LNCAP (cell line): ENCODE data around the gene MGAT4C.

Source experiments
- TF ChIP-seq, protein P1 (sequence below): fragments of 450-650 bp; IDR thresholded peaks from 2 replicates; pipeline ENCODE4 v1.5.1; 2017; ENCODE audit warnings: mild to moderate bottlenecking

Gene MGAT4C

DNA sequence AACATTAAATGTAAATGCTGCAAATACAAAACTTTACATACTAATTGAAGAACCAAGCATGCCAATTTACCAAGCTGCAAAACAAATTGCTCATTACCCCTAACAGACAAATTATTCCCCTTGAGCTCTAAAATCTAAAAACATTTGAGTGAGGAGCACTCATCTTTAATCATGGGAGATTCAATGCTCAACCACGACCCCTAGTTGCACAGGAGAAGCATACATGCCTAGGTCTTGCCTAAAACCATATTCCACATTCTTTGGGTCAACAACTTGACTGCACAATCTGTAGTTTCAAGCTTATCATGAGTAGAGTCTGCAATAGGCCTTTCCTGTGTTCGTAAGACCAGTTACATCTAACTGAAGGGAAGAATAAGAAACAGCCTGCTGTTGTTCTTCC lies 69.7 kb downstream of the MGAT4C start:
- TF ChIP-seq, protein P1, sequence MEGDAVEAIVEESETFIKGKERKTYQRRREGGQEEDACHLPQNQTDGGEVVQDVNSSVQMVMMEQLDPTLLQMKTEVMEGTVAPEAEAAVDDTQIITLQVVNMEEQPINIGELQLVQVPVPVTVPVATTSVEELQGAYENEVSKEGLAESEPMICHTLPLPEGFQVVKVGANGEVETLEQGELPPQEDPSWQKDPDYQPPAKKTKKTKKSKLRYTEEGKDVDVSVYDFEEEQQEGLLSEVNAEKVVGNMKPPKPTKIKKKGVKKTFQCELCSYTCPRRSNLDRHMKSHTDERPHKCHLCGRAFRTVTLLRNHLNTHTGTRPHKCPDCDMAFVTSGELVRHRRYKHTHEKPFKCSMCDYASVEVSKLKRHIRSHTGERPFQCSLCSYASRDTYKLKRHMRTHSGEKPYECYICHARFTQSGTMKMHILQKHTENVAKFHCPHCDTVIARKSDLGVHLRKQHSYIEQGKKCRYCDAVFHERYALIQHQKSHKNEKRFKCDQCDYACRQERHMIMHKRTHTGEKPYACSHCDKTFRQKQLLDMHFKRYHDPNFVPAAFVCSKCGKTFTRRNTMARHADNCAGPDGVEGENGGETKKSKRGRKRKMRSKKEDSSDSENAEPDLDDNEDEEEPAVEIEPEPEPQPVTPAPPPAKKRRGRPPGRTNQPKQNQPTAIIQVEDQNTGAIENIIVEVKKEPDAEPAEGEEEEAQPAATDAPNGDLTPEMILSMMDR: no peak

DNA sequence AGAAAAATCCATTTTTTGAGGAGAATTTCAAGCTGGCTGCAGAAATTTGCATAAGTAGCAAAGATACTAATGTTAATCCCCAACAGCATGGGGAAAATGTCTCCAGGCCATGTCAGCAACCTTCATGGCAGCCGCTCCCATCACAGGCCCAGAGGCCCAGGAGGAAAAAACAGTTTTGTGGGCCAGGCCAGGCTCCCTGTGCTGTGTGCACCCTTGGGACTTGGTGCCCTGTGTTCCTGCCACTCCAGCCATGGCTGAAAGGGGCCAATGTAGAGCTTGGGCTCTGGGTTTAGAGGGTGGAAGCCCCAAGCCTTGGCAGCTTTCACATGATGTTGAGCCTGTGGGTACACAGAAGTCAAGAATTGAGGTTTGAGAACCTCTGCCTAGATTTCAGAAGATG lies 76.3 kb downstream of the MGAT4C start:
- TF ChIP-seq, protein P1: no peak

DNA sequence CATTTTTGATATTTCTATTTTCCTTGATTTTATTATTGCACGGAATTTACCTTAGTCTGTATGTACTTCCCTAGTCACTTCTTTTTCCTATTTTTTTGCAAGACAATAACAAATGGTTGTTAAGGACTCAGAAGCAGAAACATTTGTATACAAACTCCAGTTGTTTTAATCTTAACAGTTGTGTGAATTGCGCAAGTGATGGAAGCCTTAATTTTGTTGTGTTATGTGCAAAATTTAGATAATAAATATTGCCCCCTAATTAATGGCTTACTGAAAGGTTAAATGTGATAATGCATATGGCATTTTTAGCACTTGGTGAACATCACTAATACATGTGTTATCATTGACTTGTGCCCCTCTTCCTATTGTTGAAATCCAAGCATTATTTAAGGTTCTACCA lies 82.0 kb downstream of the MGAT4C start:
- TF ChIP-seq, protein P1: no peak

DNA sequence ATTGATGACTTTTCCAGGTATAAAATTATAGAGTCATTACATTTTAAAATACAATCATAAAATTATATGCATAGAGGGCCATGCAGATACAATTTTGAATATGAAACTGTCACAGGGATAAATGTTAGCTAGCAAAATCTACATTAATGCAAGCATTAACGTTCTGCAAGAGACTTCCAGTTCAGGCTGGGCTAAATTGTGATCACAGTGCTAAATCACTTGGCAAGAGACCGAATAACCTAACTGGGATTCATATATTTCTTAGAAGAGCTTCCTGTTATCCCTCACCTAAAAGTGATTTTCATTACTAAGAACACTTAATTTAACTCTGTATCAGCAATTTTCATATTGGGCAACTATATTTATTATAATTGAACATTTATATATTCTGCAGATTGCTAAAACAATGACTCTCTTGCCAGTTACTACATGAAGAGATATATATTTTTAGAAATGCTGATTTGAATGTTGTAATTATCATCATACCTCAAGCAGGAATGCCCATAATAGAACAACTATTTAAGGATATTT lies 83.2 kb downstream of the MGAT4C start:
- TF ChIP-seq, protein P1: no peak

DNA sequence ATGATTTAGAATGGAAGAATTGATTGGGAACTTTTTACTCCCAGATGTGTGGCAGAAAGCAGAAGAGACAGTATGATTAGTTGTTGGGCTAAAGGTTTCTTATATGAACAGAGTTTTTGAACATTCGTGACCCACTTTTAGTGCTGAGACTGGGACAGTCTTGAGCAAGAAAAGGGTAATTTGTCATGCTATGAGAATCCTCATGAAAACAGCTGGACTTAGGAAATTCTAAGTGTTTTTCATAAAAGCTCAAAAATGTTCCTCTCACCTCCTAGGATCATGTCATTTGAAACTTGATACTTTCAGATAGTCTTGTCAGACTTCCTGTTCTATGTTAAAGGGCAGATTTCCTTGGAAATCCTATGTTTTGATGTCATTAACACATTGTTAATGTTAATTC lies 86.1 kb downstream of the MGAT4C start:
- TF ChIP-seq, protein P1: no peak

DNA sequence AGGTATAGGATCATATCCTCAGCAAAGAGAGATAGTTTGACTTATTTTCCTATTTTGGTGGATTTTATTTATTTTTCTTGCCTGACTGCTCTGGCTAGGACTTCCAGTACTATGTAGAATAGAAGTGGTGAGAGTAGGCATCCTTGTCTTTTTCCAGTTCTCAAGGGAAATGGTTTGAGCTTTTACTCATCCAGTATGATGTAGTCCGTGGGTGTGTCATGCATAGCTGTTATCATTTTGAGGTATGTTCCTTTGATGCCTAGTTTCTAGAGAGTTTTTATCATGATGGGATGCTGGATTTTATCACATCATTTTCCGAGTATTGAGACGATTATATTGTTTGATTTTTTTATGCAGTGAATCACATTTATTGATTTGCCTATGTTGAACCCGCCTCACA lies 97.2 kb downstream of the MGAT4C start:
- TF ChIP-seq, protein P1: no peak

DNA sequence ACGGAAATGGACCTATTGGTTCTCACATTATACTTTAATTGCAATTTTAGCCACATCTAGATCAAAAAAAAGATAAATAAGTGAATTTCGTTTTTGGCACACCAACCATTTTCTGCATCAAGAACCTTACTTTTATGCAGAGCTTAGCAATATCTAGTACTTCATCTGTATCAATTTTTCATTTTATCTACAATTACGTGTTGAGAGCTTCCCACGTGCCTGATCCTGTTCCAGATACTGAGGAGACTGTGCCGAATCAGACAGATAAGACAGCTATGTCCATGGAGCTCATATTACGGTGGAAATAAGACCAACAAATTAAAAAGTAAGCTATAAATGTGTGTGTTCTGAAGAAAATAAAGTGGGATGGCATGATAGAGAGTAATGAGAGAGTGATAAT lies 101.6 kb downstream of the MGAT4C start:
- TF ChIP-seq, protein P1: no peak

DNA sequence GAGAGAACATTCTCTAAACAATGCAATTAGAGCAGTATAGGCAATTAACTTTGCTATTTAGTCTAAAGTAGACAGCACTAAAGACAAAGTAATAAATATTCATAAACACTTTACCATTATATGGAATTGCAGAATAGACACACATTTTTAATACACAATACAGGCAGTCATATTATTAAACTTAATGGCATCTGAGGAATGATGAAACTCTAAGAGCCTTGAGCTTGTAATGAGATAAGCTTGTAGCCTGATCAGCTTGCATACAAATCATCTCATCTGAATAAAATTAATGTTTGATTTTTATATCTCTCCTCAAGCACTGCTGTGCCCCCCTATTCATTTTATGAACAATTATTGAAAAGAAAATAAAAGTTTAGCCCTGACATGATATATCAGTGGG lies 107.6 kb downstream of the MGAT4C start:
- TF ChIP-seq, protein P1: no peak
